H9 (cell line): Measurements from ENCODE around the gene CDK14. TPM values are rescaled to one million over a fixed set of nuclear protein-coding genes. Genes with fewer than 3 reads are reported as not detected.

Experiments
- DNase-seq: peaks from one replicate; pipeline ENCODE4 v3.0.0-alpha.2; 2017
- H2AFZ ChIP-seq: one replicate; pipeline ENCODE4 v1.6.1; 2013; ENCODE audit warnings: mild to moderate bottlenecking, low read length, control low read depth, moderate library complexity
- H2AK5ac ChIP-seq: 2 replicates; pipeline ENCODE4 v1.6.1; 2013; ENCODE audit warnings: low read length, control low read depth, mixed read lengths; ENCODE audit not compliant: insufficient read length
- H2BK120ac ChIP-seq: one replicate; pipeline ENCODE4 v1.6.1; 2013; ENCODE audit warnings: low read depth, mild to moderate bottlenecking, low read length, control low read depth, inconsistent platforms; ENCODE audit not compliant: poor library complexity, severe bottlenecking
- H2BK12ac ChIP-seq: 2 replicates; pipeline ENCODE4 v1.6.1; 2013; ENCODE audit warnings: low read length, control low read depth, mixed read lengths, low read depth; ENCODE audit not compliant: insufficient read length
- H2BK15ac ChIP-seq: 2 replicates; pipeline ENCODE4 v1.6.1; 2013; ENCODE audit warnings: low read depth, low read length, control low read depth
- H2BK20ac ChIP-seq: one replicate; pipeline ENCODE4 v1.6.1; 2013; ENCODE audit warnings: low read depth, mild to moderate bottlenecking, low read length, control low read depth, inconsistent platforms; ENCODE audit not compliant: poor library complexity, severe bottlenecking
- H2BK5ac ChIP-seq: 2 replicates; pipeline ENCODE4 v1.6.1; 2013; ENCODE audit warnings: low read length, control low read depth, mixed read lengths; ENCODE audit not compliant: insufficient read length
- H3K14ac ChIP-seq: 2 replicates; pipeline ENCODE4 v1.6.1; 2013; ENCODE audit warnings: low read length, control low read depth; ENCODE audit not compliant: insufficient read depth
- H3K18ac ChIP-seq: 2 replicates; pipeline ENCODE4 v1.6.1; 2013; ENCODE audit warnings: low read depth, mild to moderate bottlenecking, mixed read lengths, low read length, control low read depth; ENCODE audit not compliant: insufficient read length
- H3K23ac ChIP-seq: 2 replicates; pipeline ENCODE4 v1.6.1; 2013; ENCODE audit warnings: low read length, control low read depth, mixed read lengths, low read depth; ENCODE audit not compliant: insufficient read length
- H3K23me2 ChIP-seq: 2 replicates; pipeline ENCODE4 v1.6.1; 2013; ENCODE audit warnings: low read depth, mild to moderate bottlenecking, mixed read lengths, low read length, control low read depth; ENCODE audit not compliant: insufficient read length, poor library complexity, severe bottlenecking
- H3K27ac ChIP-seq: 2 replicates; pipeline ENCODE4 v1.5.1; 2013; ENCODE audit warnings: low read length, control low read depth, mixed read lengths, low read depth; ENCODE audit not compliant: insufficient read length
- H3K27me3 ChIP-seq: 2 replicates; pipeline ENCODE4 v1.6.1; 2013; ENCODE audit warnings: low read length, control low read depth, inconsistent platforms; ENCODE audit not compliant: insufficient read depth
- H3K4ac ChIP-seq: 2 replicates; pipeline ENCODE4 v1.6.1; 2013; ENCODE audit warnings: low read depth, mild to moderate bottlenecking, control low read depth, inconsistent platforms, low read length, moderate library complexity
- H3K4me1 ChIP-seq: 2 replicates; pipeline ENCODE4 v1.6.1; 2013; ENCODE audit warnings: low read length, control low read depth, inconsistent platforms; ENCODE audit not compliant: insufficient read depth
- H3K4me2 ChIP-seq: 2 replicates; pipeline ENCODE4 v1.6.1; 2013; ENCODE audit warnings: low read length, control low read depth, mixed read lengths; ENCODE audit not compliant: insufficient read length, insufficient read depth
- H3K56ac ChIP-seq: 2 replicates; pipeline ENCODE4 v1.6.1; 2013; ENCODE audit warnings: low read depth, mild to moderate bottlenecking, mixed read lengths, low read length, control low read depth; ENCODE audit not compliant: insufficient read length
- H3K79me1 ChIP-seq: 2 replicates; pipeline ENCODE4 v1.6.1; 2013; ENCODE audit warnings: low read depth, mild to moderate bottlenecking, moderate library complexity, low read length, control low read depth, inconsistent platforms; ENCODE audit not compliant: insufficient read depth, poor library complexity, severe bottlenecking
- H3K79me2 ChIP-seq: 2 replicates; pipeline ENCODE4 v1.6.1; 2013; ENCODE audit warnings: low read length, control low read depth, inconsistent platforms; ENCODE audit not compliant: insufficient read depth
- H3K9ac ChIP-seq: 2 replicates; pipeline ENCODE4 v1.6.1; 2013; ENCODE audit warnings: low read length, control low read depth, mixed read lengths; ENCODE audit not compliant: insufficient read length; ENCODE audit errors: extremely low read depth
- H3K9me3 ChIP-seq: one replicate; pipeline ENCODE4 v1.6.1; 2013; ENCODE audit warnings: low read depth, low read length, inconsistent platforms; ENCODE audit not compliant: control insufficient read depth
- H3T11ph ChIP-seq: one replicate; pipeline ENCODE4 v1.6.1; 2013; ENCODE audit warnings: mild to moderate bottlenecking, low read length, control low read depth, inconsistent platforms
- H4K20me1 ChIP-seq: one replicate; pipeline ENCODE4 v1.6.1; 2013; ENCODE audit not compliant: control insufficient read depth, insufficient read length, insufficient read depth
- H4K5ac ChIP-seq: 2 replicates; pipeline ENCODE4 v1.6.1; 2013; ENCODE audit warnings: low read depth, mild to moderate bottlenecking, mixed read lengths, low read length, control low read depth; ENCODE audit not compliant: insufficient read length
- H4K8ac ChIP-seq: replicated peaks from 2 replicates; pipeline ENCODE4 v1.6.1; 2013; ENCODE audit warnings: low read length, control low read depth, mixed read lengths, low read depth; ENCODE audit not compliant: insufficient read length
- H4K91ac ChIP-seq: 2 replicates; pipeline ENCODE4 v1.6.1; 2013; ENCODE audit warnings: low read depth, mild to moderate bottlenecking, moderate library complexity, mixed read lengths, low read length, control low read depth; ENCODE audit not compliant: insufficient read length
- H3K27ac Mint-ChIP-seq, 3 experiments: 2 replicates in 2 of 3; 3 replicates in 1 of 3; pipeline ENCODE4 v1.8.0; 2020 to 2021; ENCODE audit warnings: mixed read lengths in 3 of 3, mild to moderate bottlenecking in 1 of 3, moderate library complexity in 1 of 3
- H3K27me3 Mint-ChIP-seq: 2 replicates; pipeline ENCODE4 v1.8.0; 2021; ENCODE audit warnings: low read depth, mild to moderate bottlenecking, moderate library complexity, mixed read lengths
- H3K36me3 Mint-ChIP-seq, 3 experiments: 2 replicates in 2 of 3; 3 replicates in 1 of 3; pipeline ENCODE4 v1.8.0; 2020 to 2021; ENCODE audit warnings: low read depth in 3 of 3, mixed read lengths in 3 of 3; ENCODE audit not compliant: insufficient read depth in 1 of 3
- H3K4me1 Mint-ChIP-seq, 2 experiments: 2 replicates each; pipeline ENCODE4 v1.8.0; 2020; ENCODE audit warnings: mixed read lengths in 2 of 2
- H3K4me3 Mint-ChIP-seq, 2 experiments: 2 replicates in 1 of 2; 3 replicates in 1 of 2; pipeline ENCODE4 v1.8.0; 2020 to 2021; ENCODE audit warnings: mild to moderate bottlenecking in 2 of 2, mixed read lengths in 2 of 2, moderate library complexity in 1 of 2
- H3K9me3 Mint-ChIP-seq, 2 experiments: 2 replicates in 1 of 2; 3 replicates in 1 of 2; pipeline ENCODE4 v1.8.0; 2020; ENCODE audit warnings: mild to moderate bottlenecking in 2 of 2, mixed read lengths in 2 of 2, moderate library complexity in 1 of 2
- CTCF ChIP-seq: fragments of 200-600 bp; sonication (generic); conservative IDR thresholded peaks from 3 replicates; pipeline ENCODE4 v1.8.0; 2021; ENCODE audit warnings: antibody characterized with exemption, mild to moderate bottlenecking
- WGBS: extraction: QIAGEN DNeasy Blood & Tissue Kit; methylation state at CpG from one replicate; pipeline ENCODE4 v1.1.7; 2013; ENCODE audit warnings: missing lambda C conversion rate, low lambda C conversion rate, mixed read lengths; ENCODE audit not compliant: insufficient read length; ENCODE audit errors: extremely low coverage; 5-methylcytosine and 5-hydroxymethylcytosine counted together
- total RNA-seq: library from RNA; stranded (reverse); gene quantifications from 2 replicates; pipeline ENCODE4 v1.2.1, GENCODE V29; 2021

The CDK14 gene
- total RNA-seq, 1 experiment from 2014 or later = 23.9 TPM

DNA sequence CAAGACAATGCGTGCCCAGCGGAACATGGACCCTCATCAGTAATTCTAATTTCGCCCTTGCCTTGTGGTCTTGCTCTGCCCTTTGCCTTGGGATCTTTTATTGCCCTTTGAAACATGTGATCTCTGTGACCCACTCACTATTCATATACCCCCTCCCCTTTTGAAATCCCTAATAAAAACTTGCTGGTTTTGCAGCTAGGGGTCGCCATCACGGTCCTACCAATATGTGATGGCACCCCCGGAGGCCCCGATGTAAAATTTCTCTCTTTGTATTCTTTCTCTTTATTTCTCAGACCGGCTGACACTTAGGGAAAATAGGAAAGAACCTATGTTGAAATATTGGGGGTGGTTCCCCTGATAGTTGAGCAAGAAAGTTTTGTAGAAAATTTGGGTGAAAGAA, 242.7 kb downstream of the CDK14 start:
- H2AFZ ChIP-seq = no peak overlapping the region
- H2BK5ac ChIP-seq = no peak overlapping the region
- H4K8ac ChIP-seq = no peak overlapping the region
- no peak for DNase-seq
- H3K4ac ChIP-seq = no peak overlapping the region
- TF ChIP-seq CTCF = peak; percentile 39; the same call in 2 of the 3 replicates
- H3K14ac ChIP-seq = no peak overlapping the region
- WGBS = no CpG with 5 or more reads among the region's 8 CpGs
- H4K91ac ChIP-seq = no peak overlapping the region
- no peak overlapping the region for H4K5ac ChIP-seq
- no peak overlapping the region for H3K23ac ChIP-seq
- H4K20me1 ChIP-seq = no peaks in the 10 kb centered on the region
- Mint-ChIP-seq H3K27ac (no peak overlapping the region), H3K36me3 (peaks cover 16 to 19% (median 19%) of the 10 kb centered on the region in 3 experiments), H3K4me1 (peaks cover 8 to 17% of the 10 kb centered on the region in 2 experiments), H3K4me3 (no peak overlapping the region), H3K9me3 (peaks cover 15 to 18% of the 10 kb centered on the region in 2 experiments; a peak in 4 of 5 replicates), H3K27me3 (no peaks in the 10 kb centered on the region)
- H3K79me1 ChIP-seq = no peaks in the 10 kb centered on the region
- no peak overlapping the region for H2BK12ac ChIP-seq
- no peak overlapping the region for H2AK5ac ChIP-seq
- no peaks in the 10 kb centered on the region for H3K79me2 ChIP-seq
- no peak overlapping the region for H3T11ph ChIP-seq
- no peak overlapping the region for H2BK20ac ChIP-seq
- H3K56ac ChIP-seq = no peak overlapping the region
- H3K9ac ChIP-seq = no peak overlapping the region
- H3K4me1 ChIP-seq = no peaks in the 10 kb centered on the region
- H3K27ac ChIP-seq = no peak overlapping the region
- no peak overlapping the region for H3K18ac ChIP-seq
- no peaks in the 10 kb centered on the region for H3K27me3 ChIP-seq
- H3K9me3 ChIP-seq = no peaks in the 10 kb centered on the region
- H3K23me2 ChIP-seq = no peaks in the 10 kb centered on the region
- H3K4me2 ChIP-seq = no peak overlapping the region
- H2BK120ac ChIP-seq = no peak overlapping the region
- no peak overlapping the region for H2BK15ac ChIP-seq
